Uterus (tissue), 4 donors: ENCODE results near the gene PCNX2. TPM values are rescaled to one million over a fixed set of nuclear protein-coding genes. Genes with fewer than 3 reads are reported as not detected.

Experiments
- DNase-seq, 2 donors: peaks; one replicate each; pipeline ENCODE4 v3.0.0-alpha.2; 2019 to 2020
- H3K27ac ChIP-seq, 2 donors: fragments of 200-600 bp; sonication (generic); 1 replicate in 1 of 2; 2 replicates in 1 of 2; pipeline ENCODE4 v1.5.1; 2016 to 2018
- H3K27me3 ChIP-seq, 2 donors: fragments of 200-600 bp; sonication (generic); one replicate each; pipeline ENCODE4 v1.5.1; 2018 to 2019; ENCODE audit warnings: control low read depth in 1 of 2
- H3K36me3 ChIP-seq, 2 donors: fragments of 200-600 bp; sonication (generic); one replicate each; pipeline ENCODE4 v1.5.1; 2019; ENCODE audit warnings: control low read depth in 1 of 2
- H3K4me1 ChIP-seq, 2 donors: fragments of 200-600 bp; sonication (generic); one replicate each; pipeline ENCODE4 v1.5.1; 2018 to 2019; ENCODE audit warnings: control low read depth in 1 of 2
- H3K4me3 ChIP-seq, 2 donors: fragments of 200-600 bp; sonication (generic); 1 replicate in 1 of 2; 2 replicates in 1 of 2; pipeline ENCODE4 v1.5.1; 2018 to 2019; ENCODE audit warnings: mild to moderate bottlenecking in 1 of 2
- H3K9me3 ChIP-seq, 2 donors: fragments of 200-600 bp; sonication (generic); one replicate each; pipeline ENCODE4 v1.5.1; 2019; ENCODE audit warnings: control low read depth in 1 of 2
- POLR2A ChIP-seq, 2 donors: fragments of 450-650 bp; IDR thresholded peaks; one replicate each; pipeline ENCODE4 v1.6.1; 2016; ENCODE audit warnings: antibody characterized with exemption in 2 of 2, mild to moderate bottlenecking in 1 of 2, moderate library complexity in 1 of 2
- intact Hi-C: fragments of 100-400 bp; cut with DNase I; formaldehyde crosslinking; loops from one replicate; pipeline ENCODE4 v1.15.1; 2023; ENCODE audit warnings: low total_unique reads
- total RNA-seq, 4 donors: library from RNA; depleted of rRNA in 3 of 4; stranded (reverse); fragments of >200 nt in 3 of 4; gene quantifications; one replicate each; pipeline versions ENCODE4 v1.1.0 to v1.2.4, GENCODE V29; 2014 to 2023
- TF ChIP-seq, protein P1 (sequence below), 4 experiments: fragments of 200-600 bp in 2 of 4; fragments of 450-650 bp in 2 of 4; sonication (generic) in 2 of 4; IDR thresholded peaks; one replicate each; pipeline ENCODE4 v1.5.1; 2016 to 2019; ENCODE audit warnings: antibody characterized with exemption in 4 of 4, mild to moderate bottlenecking in 2 of 4, moderate library complexity in 1 of 4
- donor health status: DM: yes; HTN: yes; CAD: no.

The PCNX2 gene
- total RNA-seq, 4 donors from 2014 or later = 4.1 to 36.2 (median 14.1) TPM

DNA sequence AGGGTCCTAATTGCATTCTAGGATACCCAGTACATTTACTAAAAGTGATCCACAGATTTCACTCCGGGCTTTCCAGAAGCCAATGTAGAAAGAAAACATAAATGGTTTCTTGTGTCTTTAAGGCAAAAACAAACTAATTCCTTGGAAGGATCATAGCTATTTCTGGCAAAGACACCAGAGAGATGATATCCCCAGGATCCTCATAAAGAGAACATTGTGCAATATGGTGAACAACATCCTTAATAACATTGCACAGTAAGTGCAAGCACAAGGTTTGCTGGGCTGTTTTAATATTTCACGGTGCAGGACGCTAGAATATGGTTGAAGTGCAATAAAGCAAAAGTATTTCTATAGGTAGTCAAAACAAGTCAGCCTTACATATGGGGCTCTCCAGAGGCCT is 262.2 kb downstream of the PCNX2 start:
- H3K27me3 ChIP-seq = no peaks in the 10 kb centered on the region
- H3K27ac ChIP-seq = no peak overlapping the region
- no peaks in the 10 kb centered on the region for H3K36me3 ChIP-seq
- no peaks in the 10 kb centered on the region for H3K9me3 ChIP-seq
- DNase-seq = no peak
- H3K4me3 ChIP-seq = no peak overlapping the region
- intact Hi-C loops = no loop called here
- TF ChIP-seq, protein P1, sequence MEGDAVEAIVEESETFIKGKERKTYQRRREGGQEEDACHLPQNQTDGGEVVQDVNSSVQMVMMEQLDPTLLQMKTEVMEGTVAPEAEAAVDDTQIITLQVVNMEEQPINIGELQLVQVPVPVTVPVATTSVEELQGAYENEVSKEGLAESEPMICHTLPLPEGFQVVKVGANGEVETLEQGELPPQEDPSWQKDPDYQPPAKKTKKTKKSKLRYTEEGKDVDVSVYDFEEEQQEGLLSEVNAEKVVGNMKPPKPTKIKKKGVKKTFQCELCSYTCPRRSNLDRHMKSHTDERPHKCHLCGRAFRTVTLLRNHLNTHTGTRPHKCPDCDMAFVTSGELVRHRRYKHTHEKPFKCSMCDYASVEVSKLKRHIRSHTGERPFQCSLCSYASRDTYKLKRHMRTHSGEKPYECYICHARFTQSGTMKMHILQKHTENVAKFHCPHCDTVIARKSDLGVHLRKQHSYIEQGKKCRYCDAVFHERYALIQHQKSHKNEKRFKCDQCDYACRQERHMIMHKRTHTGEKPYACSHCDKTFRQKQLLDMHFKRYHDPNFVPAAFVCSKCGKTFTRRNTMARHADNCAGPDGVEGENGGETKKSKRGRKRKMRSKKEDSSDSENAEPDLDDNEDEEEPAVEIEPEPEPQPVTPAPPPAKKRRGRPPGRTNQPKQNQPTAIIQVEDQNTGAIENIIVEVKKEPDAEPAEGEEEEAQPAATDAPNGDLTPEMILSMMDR (IDR thresholded peaks at IDR 0.05) = no peak
- TF ChIP-seq POLR2A (IDR thresholded peaks at IDR 0.05) = no peak
- no peaks in the 10 kb centered on the region for H3K4me1 ChIP-seq

GRCh38 chr1:233032916-233033315 is 262.6 kb downstream of the PCNX2 start:
- Histone ChIP-seq H3K9me3 (no peaks in the 10 kb centered on the region), H3K36me3 (no peaks in the 10 kb centered on the region), H3K27me3 (no peaks in the 10 kb centered on the region), H3K27ac (no peak overlapping the region), H3K4me3 (no peak overlapping the region), H3K4me1 (peaks cover 0 to 3% of the 10 kb centered on the region in 2 donors)
- TF ChIP-seq POLR2A (IDR thresholded peaks at IDR 0.05) = no peak
- TF ChIP-seq, protein P1 (IDR thresholded peaks at IDR 0.05) = no peak
- no peak for DNase-seq
- intact Hi-C loops = no loop called here

GRCh38 chr1:233031521-233031920 is 264.0 kb downstream of the PCNX2 start:
- no peaks in the 10 kb centered on the region for H3K27me3 ChIP-seq
- no peaks in the 10 kb centered on the region for H3K36me3 ChIP-seq
- H3K27ac ChIP-seq = no peak overlapping the region
- no peak for TF ChIP-seq POLR2A (IDR thresholded peaks at IDR 0.05)
- TF ChIP-seq, protein P1 (IDR thresholded peaks at IDR 0.05) = no peak
- H3K4me3 ChIP-seq = no peak overlapping the region
- no peak for DNase-seq
- intact Hi-C loops = no loop called here
- no peaks in the 10 kb centered on the region for H3K9me3 ChIP-seq
- H3K4me1 ChIP-seq = peaks cover 0 to 4% of the 10 kb centered on the region in 2 donors

- DNase-seq = no peak
- no peak overlapping the region for H3K4me3 ChIP-seq
- H3K27me3 ChIP-seq = no peaks in the 10 kb centered on the region
- no peaks in the 10 kb centered on the region for H3K9me3 ChIP-seq
- intact Hi-C loops = no loop called here
- TF ChIP-seq, protein P1 (IDR thresholded peaks at IDR 0.05) = no peak
- TF ChIP-seq POLR2A (IDR thresholded peaks at IDR 0.05) = no peak
- H3K36me3 ChIP-seq = no peaks in the 10 kb centered on the region
- H3K27ac ChIP-seq = no peak overlapping the region
- peaks cover 0 to 4% of the 10 kb centered on the region in 2 donors for H3K4me1 ChIP-seq
These were observed 268.5 kb downstream of the PCNX2 start for GRCh38 chr1:233027046-233027445.

GRCh38 chr1:233025567-233025966 is 270.0 kb downstream of the PCNX2 start:
- TF ChIP-seq, protein P1 (IDR thresholded peaks at IDR 0.05) = no peak
- TF ChIP-seq POLR2A (IDR thresholded peaks at IDR 0.05) = no peak
- Histone ChIP-seq H3K9me3 (no peaks in the 10 kb centered on the region), H3K4me3 (no peak overlapping the region), H3K4me1 (peaks cover 0 to 4% of the 10 kb centered on the region in 2 donors), H3K27ac (no peak overlapping the region), H3K36me3 (no peaks in the 10 kb centered on the region), H3K27me3 (no peaks in the 10 kb centered on the region)
- no peak for DNase-seq
- intact Hi-C loops = no loop called here
